DMS79 treated with DMSO at 0.1 percent for 48 hours (cell line): ENCODE results near the gene MUC5AC.
A peak's percentile ranks its signal among the peaks of the same experiment; 100 is the strongest.

ENCODE experiments used
- DNase-seq: peaks from one replicate; lab custom pipeline; 2025; lab: John Stamatoyannopoulos, UW

Gene MUC5AC

GRCh38 chr11:1225386-1226225 lies 67.9 kb downstream of the MUC5AC start:
- DNase-seq = no peak

GRCh38 chr11:1226226-1226985 lies 68.7 kb downstream of the MUC5AC start:
- DNase-seq = no peak

- DNase-seq = no peak
These were observed 69.3 kb downstream of the MUC5AC start for GRCh38 chr11:1226986-1227550.

- DNase-seq = no peak
These were observed 69.9 kb downstream of the MUC5AC start for GRCh38 chr11:1227551-1228100.

- DNase-seq = no peak
These were observed 70.5 kb downstream of the MUC5AC start for GRCh38 chr11:1228101-1228821.

- no peak for DNase-seq
These were observed 71.2 kb downstream of the MUC5AC start for GRCh38 chr11:1228921-1229451.

GRCh38 chr11:1229471-1230120 lies 71.8 kb downstream of the MUC5AC start:
- DNase-seq = no peak

- DNase-seq = no peak
These were observed 72.3 kb downstream of the MUC5AC start for GRCh38 chr11:1230121-1230455.

- DNase-seq = no peak
These were observed 73.0 kb downstream of the MUC5AC start for GRCh38 chr11:1230456-1231395.

- peak; percentile 5 for DNase-seq
These were observed 73.8 kb downstream of the MUC5AC start for GRCh38 chr11:1231396-1232020.

- no peak for DNase-seq
These were observed 74.5 kb downstream of the MUC5AC start for GRCh38 chr11:1232021-1232882.

- no peak for DNase-seq
These were observed 75.1 kb downstream of the MUC5AC start for GRCh38 chr11:1232883-1233321.

GRCh38 chr11:1233351-1234053 lies 75.7 kb downstream of the MUC5AC start:
- DNase-seq = no peak

GRCh38 chr11:1234054-1234720 lies 76.4 kb downstream of the MUC5AC start:
- no peak for DNase-seq

GRCh38 chr11:1234771-1235305 lies 77.1 kb downstream of the MUC5AC start:
- DNase-seq = no peak

- no peak for DNase-seq
These were observed 77.7 kb downstream of the MUC5AC start for GRCh38 chr11:1235306-1235900.

- DNase-seq = no peak
These were observed 78.2 kb downstream of the MUC5AC start for GRCh38 chr11:1235901-1236315.
